HepG2 (cell line): Measurements from ENCODE around the gene CSDE1. TPM values are rescaled to one million over a fixed set of nuclear protein-coding genes. Genes with fewer than 3 reads are reported as not detected.

Experiments used
- CEBPG ChIP-seq: IDR thresholded peaks from 2 replicates; pipeline ENCODE4 v1.6.1; 2016
- ELF4 ChIP-seq: sonication (generic); formaldehyde crosslinking; IDR thresholded peaks from 2 replicates; pipeline ENCODE4 v1.5.0; 2020; ENCODE audit warnings: missing genetic modification reagents, mild to moderate bottlenecking, moderate library complexity, borderline replicate concordance
- GLI4 ChIP-seq: sonication (generic); formaldehyde crosslinking; IDR thresholded peaks from 2 replicates; pipeline ENCODE4 v1.5.1; 2020; ENCODE audit warnings: missing genetic modification reagents, mild to moderate bottlenecking, moderate library complexity, borderline replicate concordance
- KLF12 ChIP-seq: sonication (generic); formaldehyde crosslinking; IDR thresholded peaks from 2 replicates; pipeline ENCODE4 v1.4.0; 2020; ENCODE audit warnings: missing genetic modification reagents, borderline replicate concordance
- NKX3-1 ChIP-seq: sonication (generic); formaldehyde crosslinking; IDR thresholded peaks from 2 replicates; pipeline ENCODE4 v1.5.0; 2020; ENCODE audit warnings: missing genetic modification reagents
- POLR2AphosphoS2 ChIP-seq: IDR thresholded peaks from 2 replicates; pipeline ENCODE4 v1.6.1; 2011; ENCODE audit warnings: low read depth, low read length, improper control_type of control experiment
- SAP130 ChIP-seq: IDR thresholded peaks from 2 replicates; pipeline ENCODE4 v1.6.1; 2016; ENCODE audit warnings: low read depth
- TAF15 ChIP-seq: fragments of 200-400 bp; formaldehyde crosslinking; IDR thresholded peaks from one replicate; pipeline ENCODE4 v1.6.1; 2018; ENCODE audit warnings: mild to moderate bottlenecking, low read depth, low read length; ENCODE audit not compliant: poor library complexity, severe bottlenecking
- WIZ ChIP-seq: sonication (generic); formaldehyde crosslinking; IDR thresholded peaks from 2 replicates; pipeline ENCODE4 v1.5.1; 2020; ENCODE audit warnings: mild to moderate bottlenecking, missing genetic modification reagents
- ZNF556 ChIP-seq: sonication (generic); formaldehyde crosslinking; IDR thresholded peaks from 2 replicates; pipeline ENCODE4 v1.4.0; 2020; ENCODE audit warnings: mild to moderate bottlenecking, missing genetic modification reagents, borderline replicate concordance
- ZNF619 ChIP-seq: sonication (generic); formaldehyde crosslinking; IDR thresholded peaks from 2 replicates; pipeline ENCODE4 v1.4.0; 2020; ENCODE audit warnings: mild to moderate bottlenecking, missing genetic modification reagents
- ZNF747 ChIP-seq: sonication (generic); formaldehyde crosslinking; IDR thresholded peaks from 2 replicates; pipeline ENCODE4 v1.8.1; 2023; ENCODE audit warnings: missing genetic modification reagents, mild to moderate bottlenecking, borderline replicate concordance
- ZNF776 ChIP-seq: sonication (generic); formaldehyde crosslinking; IDR thresholded peaks from 2 replicates; pipeline ENCODE4 v1.4.0; 2020; ENCODE audit warnings: mild to moderate bottlenecking, missing genetic modification reagents
- ZSCAN29 ChIP-seq: sonication (generic); formaldehyde crosslinking; conservative IDR thresholded peaks from 2 replicates; pipeline ENCODE4 v1.4.0; 2020; ENCODE audit warnings: mild to moderate bottlenecking, missing genetic modification reagents
- polyA plus RNA-seq, 8 experiments: library from polyadenylated mRNA; depleted of rRNA in 3 of 8; stranded (reverse) in 7 of 8; unstranded in 1 of 8; fragments of >200 nt; fragmentation: Illumina TruSeq in 4 of 8; extraction: Trizol in 4 of 8; gene quantifications; 2 replicates each; pipeline versions ENCODE4 v1.2.1 to v1.2.3, GENCODE V29; 2011 to 2016; ENCODE audit warnings: low read depth in 4 of 8, missing spikeins in 1 of 8, mixed read lengths in 1 of 8; ENCODE audit not compliant: insufficient read depth in 1 of 8
- total RNA-seq, 5 experiments: library from RNA; depleted of rRNA; stranded (reverse); fragments of >200 nt; fragmentation: Illumina TruSeq; extraction: Trizol; gene quantifications; 2 replicates each; pipeline ENCODE4 v1.2.3, GENCODE V29; 2016; ENCODE audit warnings: low read depth in 1 of 5
- TF ChIP-seq, protein P1 (sequence below): sonication (generic); formaldehyde crosslinking; IDR thresholded peaks from 2 replicates; pipeline ENCODE4 v1.5.0; 2020; ENCODE audit warnings: missing genetic modification reagents
- TF ChIP-seq, protein P2 (sequence below), 2 experiments: sonication (generic) in 1 of 2; formaldehyde crosslinking in 1 of 2; IDR thresholded peaks; 2 replicates each; pipeline versions ENCODE4 v1.4.0 to v1.6.1; 2018 to 2020; ENCODE audit warnings: missing genetic modification reagents in 2 of 2, borderline replicate concordance in 1 of 2, low read depth in 1 of 2, mild to moderate bottlenecking in 1 of 2, missing biosample characterization in 1 of 2
- TF ChIP-seq, protein P3 (sequence below): IDR thresholded peaks from 2 replicates; pipeline ENCODE4 v1.6.1; 2016; ENCODE audit warnings: low read depth, control low read depth
- TF ChIP-seq, protein P4 (sequence below): sonication (generic); formaldehyde crosslinking; IDR thresholded peaks from 2 replicates; pipeline ENCODE4 v1.5.0; 2020; ENCODE audit warnings: mild to moderate bottlenecking, missing genetic modification reagents, moderate library complexity
- TF ChIP-seq, protein P5 (sequence below): sonication (generic); formaldehyde crosslinking; IDR thresholded peaks from 2 replicates; pipeline ENCODE4 v1.9.0; 2021; ENCODE audit warnings: missing genetic modification reagents, borderline replicate concordance

CSDE1 gene
- total and polyA plus RNA-seq, 2 of the 13 experiments (the other 11 are each of a cell fraction or from before 2014, with no cell fraction given), result 150 to 313 TPM

DNA sequence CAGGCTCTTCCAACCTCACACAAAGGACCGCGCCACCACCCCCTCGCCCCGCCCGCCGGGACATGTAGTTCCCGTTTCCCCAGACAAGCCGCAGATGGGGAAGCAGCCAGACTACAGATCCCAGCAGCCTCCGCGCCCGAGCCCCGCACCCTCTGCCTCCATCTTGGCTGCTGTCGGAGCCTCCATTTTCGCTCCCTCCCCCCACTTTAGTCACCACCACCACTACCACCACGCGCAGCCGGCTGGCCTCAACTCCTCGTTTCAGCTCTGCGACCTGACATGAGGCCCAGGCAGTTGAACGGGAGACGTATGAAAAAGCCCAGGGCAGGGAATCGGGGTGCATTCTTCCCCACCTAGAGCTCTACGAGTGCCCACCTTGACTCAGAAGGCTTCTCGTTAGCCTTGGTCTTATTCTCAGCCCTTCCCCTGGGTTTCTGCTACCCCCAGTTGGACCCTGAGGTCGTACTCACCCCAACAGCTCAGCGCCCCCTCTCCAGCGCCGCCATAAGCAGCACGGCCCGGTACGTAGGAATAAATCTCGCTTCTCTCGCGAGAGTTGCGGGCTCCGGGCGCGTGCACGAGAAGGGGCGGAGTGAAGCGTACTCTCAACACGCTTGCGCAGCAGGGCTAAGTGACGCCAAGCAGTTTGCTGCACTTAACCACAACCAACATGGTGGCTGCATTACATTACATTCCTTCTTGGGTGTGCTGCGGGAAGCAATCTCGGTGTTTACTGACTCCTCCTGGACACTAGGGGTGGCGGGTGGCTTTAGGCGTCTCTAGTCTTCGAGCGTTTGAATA, at the start of gene CSDE1 (continued):
- TF ChIP-seq ZNF747 (CRISPR knock-in tag) (no peak; the same call in 1 of the 2 replicates), ZNF619 (CRISPR knock-in tag) (peak; percentile 53; the same call in 1 of the 2 replicates), GLI4 (CRISPR knock-in tag) (peak; percentile 74; the same call in 1 of the 2 replicates), POLR2AphosphoS2 (peak; percentile 88; the same call in 1 of the 2 replicates), TAF15 (peak; percentile 54), CEBPG (peak; percentile 55), ZSCAN29 (CRISPR knock-in tag) (peak; percentile 38; the same call in 1 of the 2 replicates), ZNF556 (peak; percentile 69; the same call in 1 of the 2 replicates), ELF4 (CRISPR knock-in tag) (no peak), ZNF776 (CRISPR knock-in tag) (peak; percentile 43; the same call in 1 of the 2 replicates), WIZ (CRISPR knock-in tag) (0 out of 2 replicates have a peak, but pooled peaks have one; percentile 56), SAP130 (CRISPR knock-in tag) (peak; percentile 71), KLF12 (CRISPR knock-in tag) (peak; percentile 36; the same call in 1 of the 2 replicates), NKX3-1 (CRISPR knock-in tag) (peak; percentile 44; the same call in 1 of the 2 replicates)
- TF ChIP-seq, protein P1, sequence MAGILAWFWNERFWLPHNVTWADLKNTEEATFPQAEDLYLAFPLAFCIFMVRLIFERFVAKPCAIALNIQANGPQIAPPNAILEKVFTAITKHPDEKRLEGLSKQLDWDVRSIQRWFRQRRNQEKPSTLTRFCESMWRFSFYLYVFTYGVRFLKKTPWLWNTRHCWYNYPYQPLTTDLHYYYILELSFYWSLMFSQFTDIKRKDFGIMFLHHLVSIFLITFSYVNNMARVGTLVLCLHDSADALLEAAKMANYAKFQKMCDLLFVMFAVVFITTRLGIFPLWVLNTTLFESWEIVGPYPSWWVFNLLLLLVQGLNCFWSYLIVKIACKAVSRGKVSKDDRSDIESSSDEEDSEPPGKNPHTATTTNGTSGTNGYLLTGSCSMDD (CRISPR knock-in tag), result no peak
- TF ChIP-seq, protein P2, sequence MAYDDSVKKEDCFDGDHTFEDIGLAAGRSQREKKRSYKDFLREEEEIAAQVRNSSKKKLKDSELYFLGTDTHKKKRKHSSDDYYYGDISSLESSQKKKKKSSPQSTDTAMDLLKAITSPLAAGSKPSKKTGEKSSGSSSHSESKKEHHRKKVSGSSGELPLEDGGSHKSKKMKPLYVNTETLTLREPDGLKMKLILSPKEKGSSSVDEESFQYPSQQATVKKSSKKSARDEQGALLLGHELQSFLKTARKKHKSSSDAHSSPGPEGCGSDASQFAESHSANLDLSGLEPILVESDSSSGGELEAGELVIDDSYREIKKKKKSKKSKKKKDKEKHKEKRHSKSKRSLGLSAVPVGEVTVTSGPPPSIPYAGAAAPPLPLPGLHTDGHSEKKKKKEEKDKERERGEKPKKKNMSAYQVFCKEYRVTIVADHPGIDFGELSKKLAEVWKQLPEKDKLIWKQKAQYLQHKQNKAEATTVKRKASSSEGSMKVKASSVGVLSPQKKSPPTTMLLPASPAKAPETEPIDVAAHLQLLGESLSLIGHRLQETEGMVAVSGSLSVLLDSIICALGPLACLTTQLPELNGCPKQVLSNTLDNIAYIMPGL (CRISPR knock-in tag; IDR thresholded peaks at IDR 0.05; ENCODE audit: borderline replicate concordance in 1 of 2, low read depth in 1 of 2), result peak; percentile 80 to 94
- TF ChIP-seq, protein P3, sequence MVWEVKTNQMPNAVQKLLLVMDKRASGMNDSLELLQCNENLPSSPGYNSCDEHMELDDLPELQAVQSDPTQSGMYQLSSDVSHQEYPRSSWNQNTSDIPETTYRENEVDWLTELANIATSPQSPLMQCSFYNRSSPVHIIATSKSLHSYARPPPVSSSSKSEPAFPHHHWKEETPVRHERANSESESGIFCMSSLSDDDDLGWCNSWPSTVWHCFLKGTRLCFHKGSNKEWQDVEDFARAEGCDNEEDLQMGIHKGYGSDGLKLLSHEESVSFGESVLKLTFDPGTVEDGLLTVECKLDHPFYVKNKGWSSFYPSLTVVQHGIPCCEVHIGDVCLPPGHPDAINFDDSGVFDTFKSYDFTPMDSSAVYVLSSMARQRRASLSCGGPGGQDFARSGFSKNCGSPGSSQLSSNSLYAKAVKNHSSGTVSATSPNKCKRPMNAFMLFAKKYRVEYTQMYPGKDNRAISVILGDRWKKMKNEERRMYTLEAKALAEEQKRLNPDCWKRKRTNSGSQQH (CRISPR knock-in tag), result peak; percentile 92
- TF ChIP-seq, protein P4, sequence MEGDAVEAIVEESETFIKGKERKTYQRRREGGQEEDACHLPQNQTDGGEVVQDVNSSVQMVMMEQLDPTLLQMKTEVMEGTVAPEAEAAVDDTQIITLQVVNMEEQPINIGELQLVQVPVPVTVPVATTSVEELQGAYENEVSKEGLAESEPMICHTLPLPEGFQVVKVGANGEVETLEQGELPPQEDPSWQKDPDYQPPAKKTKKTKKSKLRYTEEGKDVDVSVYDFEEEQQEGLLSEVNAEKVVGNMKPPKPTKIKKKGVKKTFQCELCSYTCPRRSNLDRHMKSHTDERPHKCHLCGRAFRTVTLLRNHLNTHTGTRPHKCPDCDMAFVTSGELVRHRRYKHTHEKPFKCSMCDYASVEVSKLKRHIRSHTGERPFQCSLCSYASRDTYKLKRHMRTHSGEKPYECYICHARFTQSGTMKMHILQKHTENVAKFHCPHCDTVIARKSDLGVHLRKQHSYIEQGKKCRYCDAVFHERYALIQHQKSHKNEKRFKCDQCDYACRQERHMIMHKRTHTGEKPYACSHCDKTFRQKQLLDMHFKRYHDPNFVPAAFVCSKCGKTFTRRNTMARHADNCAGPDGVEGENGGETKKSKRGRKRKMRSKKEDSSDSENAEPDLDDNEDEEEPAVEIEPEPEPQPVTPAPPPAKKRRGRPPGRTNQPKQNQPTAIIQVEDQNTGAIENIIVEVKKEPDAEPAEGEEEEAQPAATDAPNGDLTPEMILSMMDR (CRISPR knock-in tag), result peak; percentile 66
- TF ChIP-seq, protein P5, sequence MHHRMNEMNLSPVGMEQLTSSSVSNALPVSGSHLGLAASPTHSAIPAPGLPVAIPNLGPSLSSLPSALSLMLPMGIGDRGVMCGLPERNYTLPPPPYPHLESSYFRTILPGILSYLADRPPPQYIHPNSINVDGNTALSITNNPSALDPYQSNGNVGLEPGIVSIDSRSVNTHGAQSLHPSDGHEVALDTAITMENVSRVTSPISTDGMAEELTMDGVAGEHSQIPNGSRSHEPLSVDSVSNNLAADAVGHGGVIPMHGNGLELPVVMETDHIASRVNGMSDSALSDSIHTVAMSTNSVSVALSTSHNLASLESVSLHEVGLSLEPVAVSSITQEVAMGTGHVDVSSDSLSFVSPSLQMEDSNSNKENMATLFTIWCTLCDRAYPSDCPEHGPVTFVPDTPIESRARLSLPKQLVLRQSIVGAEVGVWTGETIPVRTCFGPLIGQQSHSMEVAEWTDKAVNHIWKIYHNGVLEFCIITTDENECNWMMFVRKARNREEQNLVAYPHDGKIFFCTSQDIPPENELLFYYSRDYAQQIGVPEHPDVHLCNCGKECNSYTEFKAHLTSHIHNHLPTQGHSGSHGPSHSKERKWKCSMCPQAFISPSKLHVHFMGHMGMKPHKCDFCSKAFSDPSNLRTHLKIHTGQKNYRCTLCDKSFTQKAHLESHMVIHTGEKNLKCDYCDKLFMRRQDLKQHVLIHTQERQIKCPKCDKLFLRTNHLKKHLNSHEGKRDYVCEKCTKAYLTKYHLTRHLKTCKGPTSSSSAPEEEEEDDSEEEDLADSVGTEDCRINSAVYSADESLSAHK (CRISPR knock-in tag), result no peak
